Frontal cortex (tissue), 4 donors: Measurements from ENCODE around the gene LGALS4. TPM values are rescaled to one million over a fixed set of nuclear protein-coding genes. Genes with fewer than 3 reads are reported as not detected.
"Not testable (repeated sequence)": the region's sequence is repeated elsewhere in the genome, so short reads cannot be mapped to it uniquely, and the experiment has no call there.

Source experiments
- DNase-seq, 2 donors: peaks; one replicate each; pipeline ENCODE4 v3.0.0; 2012; ENCODE audit warnings: low spot score in 2 of 2
- FAIRE-seq: peaks from 2 replicates; lab custom pipeline; 2012; peaks lifted over from hg19 to GRCh38; lab: Jason Lieb, UNC
- total RNA-seq: library from RNA; depleted of rRNA; stranded (reverse); fragments of >200 nt; gene quantifications from one replicate; pipeline ENCODE4 v1.2.3, GENCODE V29; 2014
- donor health status: control.
- donor health status: control.
- donor health status: control.

Gene LGALS4
- total RNA-seq, 1 donor from 2014 or later, result under 0.01 TPM

DNA sequence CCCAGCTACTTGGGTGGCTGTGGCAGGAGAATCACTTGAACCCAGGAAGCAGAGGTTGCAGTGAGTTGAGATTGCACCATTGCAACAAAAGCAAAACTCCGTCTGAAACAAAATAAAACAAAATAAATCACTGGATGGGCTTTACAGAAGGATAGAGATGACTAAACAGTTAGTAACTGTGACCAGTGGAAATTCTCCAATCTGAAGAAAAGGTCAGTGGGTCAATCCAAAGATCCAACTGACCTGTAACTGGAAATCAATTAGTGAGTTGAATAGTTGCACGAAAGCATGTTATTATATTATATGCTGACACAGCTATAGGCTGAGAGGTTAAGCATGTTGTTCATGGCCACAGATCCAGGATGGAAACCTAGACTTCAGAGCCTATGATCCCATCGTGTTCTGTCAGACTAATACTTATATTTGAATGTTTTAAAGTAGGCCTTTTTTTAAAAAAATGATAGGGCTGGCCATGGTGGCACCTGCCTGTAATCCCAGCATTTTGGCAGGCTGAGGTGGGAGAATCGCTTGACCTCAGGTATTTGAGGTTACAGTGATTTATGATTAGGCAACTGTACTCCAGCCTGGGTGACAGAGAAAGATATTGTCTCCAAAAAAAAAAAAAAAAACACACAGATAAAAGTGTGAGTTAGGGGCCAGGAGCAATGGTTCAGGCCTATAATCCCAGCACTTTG is 17.4 kb upstream of the LGALS4 start:
- FAIRE-seq (no peak), DNase-seq (no peak)

DNA sequence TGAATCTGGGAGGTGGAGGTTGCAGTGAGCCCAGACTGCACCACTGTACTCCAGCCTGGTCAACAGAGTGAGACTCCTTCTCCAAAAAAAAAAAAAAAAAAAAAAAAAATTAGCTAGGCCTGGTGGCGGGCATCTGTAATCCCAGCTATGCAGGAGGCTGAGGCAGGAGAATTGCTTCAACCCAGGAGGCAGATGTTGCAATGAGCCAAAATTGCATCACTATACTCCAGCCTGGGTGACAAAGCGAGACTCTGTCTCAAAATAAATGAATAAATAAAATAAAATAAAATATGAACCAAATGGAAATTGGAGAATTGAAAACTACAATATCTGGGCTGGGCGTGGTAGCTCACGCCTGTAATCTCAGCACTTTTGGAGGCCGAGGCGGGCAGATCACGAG is 16.5 kb upstream of the LGALS4 start:
- not testable (repeated sequence) for DNase-seq, FAIRE-seq

DNA sequence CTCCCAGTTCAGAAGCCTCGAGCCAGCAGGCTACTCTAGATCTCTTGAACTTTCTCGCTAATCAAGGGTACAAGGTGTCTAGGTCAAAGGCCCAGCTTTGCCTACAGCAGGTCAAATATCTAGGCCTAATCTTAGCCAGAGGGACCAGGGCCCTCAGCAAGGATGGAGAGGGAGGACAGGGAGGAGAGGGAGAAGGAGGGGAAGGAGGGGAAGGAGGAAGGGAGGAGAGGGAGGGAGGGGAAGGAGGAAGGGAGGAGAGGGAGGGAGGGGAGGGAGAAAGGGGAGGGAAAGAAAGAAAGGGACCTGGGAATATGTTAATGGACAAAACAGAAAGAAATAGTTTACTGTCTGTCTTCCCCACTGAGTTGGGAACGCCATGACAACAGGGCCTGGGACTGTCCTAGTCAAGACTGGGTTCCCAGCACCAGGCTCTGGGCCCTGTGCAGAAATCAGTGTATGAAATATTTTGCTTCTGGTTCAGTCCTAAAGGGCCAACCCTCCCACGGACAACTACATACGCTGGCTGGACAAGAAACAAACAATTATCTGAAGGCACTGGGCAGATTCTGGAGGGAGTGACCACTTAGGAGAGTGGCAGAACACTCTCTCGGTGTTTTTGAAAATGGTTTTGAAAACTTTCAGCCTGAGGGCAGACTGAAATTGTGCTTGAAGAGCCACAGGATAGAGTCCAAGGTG is 14.3 kb upstream of the LGALS4 start:
- no peak for DNase-seq
- no peak for FAIRE-seq

DNA sequence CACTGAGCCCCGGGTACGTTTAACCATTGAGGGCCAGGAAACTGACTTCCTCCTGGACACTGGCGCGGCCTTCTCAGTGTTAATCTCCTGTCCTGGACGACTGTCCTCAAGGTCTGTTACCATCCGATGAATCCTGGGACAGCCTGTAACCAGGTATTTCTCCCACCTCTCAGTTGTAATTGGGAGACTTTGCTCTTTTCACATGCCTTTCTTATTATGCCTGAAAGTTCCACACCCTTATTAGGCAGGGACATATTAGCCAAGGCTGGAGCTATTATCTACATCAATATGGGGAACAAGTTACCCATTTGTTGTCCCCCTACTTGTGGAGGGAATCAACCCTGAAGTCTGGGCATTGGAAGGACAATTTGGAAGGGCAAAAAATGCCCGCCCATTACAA is 13.2 kb upstream of the LGALS4 start:
- not testable (repeated sequence) for FAIRE-seq, DNase-seq

DNA sequence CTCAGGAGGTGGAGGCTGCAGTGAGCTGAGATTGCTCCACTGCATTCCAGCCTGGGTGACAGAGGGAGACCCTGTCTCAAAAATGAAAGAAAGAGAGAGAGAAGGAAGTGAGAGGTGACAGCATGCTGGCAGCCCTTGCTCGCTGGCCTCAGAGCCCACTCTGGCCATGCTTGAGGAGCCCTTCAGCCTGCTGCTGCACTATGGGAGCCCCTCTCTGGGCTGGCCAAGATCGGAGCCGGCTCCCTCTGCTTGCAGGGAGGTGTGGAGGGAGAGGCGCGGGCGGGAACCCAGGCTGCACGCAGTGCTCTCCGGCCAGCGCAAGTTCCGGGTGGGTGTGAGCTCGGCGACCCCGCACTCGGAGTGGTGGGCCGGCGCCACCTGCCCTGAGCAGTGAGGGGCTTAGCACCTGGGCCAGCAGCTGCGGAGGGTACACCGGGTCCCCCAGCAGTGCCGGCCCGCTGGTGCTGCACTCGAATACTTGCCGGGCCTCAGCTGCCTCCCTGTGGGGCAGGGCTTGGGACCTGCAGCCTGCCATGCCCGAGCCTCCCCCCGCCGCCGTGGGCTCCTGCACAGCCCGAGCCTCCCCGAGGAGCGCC is 8.6 kb upstream of the LGALS4 start:
- FAIRE-seq, DNase-seq: not testable (repeated sequence)

DNA sequence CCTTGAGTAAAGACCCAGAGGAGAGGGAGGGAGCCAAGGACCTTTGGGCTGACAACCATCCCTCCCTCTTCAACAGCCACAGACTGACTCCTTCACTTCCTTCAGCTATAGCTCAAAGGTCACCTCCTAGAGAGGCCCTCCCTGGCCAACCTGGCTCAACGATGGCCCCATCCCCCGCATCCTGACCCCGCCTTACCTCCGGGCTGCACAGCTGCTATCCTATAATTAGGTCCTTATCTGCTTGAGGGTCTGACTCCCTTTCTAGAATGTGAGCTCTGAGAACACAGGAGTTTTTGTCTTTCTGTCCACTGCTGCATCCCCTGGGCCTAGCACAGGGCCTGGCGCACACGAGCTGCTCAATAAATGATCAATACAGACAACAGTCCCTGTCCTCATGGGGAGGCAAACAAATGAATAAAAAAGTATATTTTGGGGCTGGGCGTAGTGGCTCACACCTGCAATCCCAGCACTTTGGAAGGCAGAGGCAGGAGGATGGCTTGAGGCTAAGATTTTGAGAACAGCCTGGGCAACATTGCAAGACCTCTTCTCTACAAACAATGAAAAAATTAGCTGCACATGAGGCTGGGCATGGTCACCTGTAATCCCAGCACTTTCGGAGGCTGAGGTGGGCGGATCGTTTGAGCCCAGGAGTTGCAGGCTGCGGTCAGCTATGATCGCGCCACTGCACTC is 6.6 kb upstream of the LGALS4 start:
- DNase-seq (no peak), FAIRE-seq (no peak)

DNA sequence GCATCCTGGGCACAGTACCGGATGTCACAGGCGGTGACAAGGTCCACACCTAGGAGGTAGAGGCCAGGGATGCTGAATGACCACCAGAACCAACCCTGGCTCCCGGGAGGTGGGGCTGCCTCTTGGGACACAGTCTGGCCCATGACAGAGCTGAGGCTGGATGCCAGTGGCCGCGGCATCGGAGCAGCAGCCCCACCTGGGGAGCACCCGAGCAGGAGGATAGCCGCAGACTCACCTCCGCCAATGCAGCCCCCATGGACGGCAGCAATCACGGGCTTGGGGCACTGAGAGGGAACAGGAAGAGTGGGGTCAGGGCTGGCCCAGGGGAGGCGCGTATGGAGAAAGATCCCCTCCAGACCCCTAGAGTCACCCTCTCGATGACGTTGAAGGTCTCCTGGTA is 4.3 kb upstream of the LGALS4 start:
- no peak for DNase-seq
- FAIRE-seq, result no peak

DNA sequence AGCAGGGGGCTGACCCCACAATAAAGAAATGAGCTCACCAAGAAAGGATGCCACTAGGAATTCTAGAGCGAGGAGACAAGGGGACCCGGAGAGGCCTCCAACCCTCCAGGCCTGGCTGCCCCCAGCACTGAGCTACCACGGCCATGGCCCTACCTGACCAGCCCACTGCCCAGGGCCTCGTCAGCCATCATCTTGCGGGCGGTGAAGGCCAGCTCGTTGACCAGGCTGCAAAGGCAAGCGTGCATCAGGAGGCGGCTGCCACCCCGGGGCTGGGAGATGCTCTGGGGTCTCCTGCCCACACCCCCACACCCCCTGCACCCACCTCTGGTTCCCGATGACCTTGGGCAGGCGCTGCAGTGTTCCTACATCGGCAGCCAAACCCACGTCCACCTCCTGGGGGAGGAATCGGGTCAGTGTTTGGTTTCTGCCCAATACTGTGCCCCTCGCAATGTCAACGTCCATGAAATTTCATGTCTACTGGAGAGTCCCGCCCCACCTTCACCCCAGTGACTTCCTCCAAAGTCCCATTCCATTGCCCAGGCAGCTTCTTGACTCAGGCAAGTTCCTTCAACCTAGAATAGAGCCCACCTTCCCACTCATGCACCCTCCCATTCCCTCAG is 3.5 kb upstream of the LGALS4 start:
- FAIRE-seq (no peak), DNase-seq (no peak)

DNA sequence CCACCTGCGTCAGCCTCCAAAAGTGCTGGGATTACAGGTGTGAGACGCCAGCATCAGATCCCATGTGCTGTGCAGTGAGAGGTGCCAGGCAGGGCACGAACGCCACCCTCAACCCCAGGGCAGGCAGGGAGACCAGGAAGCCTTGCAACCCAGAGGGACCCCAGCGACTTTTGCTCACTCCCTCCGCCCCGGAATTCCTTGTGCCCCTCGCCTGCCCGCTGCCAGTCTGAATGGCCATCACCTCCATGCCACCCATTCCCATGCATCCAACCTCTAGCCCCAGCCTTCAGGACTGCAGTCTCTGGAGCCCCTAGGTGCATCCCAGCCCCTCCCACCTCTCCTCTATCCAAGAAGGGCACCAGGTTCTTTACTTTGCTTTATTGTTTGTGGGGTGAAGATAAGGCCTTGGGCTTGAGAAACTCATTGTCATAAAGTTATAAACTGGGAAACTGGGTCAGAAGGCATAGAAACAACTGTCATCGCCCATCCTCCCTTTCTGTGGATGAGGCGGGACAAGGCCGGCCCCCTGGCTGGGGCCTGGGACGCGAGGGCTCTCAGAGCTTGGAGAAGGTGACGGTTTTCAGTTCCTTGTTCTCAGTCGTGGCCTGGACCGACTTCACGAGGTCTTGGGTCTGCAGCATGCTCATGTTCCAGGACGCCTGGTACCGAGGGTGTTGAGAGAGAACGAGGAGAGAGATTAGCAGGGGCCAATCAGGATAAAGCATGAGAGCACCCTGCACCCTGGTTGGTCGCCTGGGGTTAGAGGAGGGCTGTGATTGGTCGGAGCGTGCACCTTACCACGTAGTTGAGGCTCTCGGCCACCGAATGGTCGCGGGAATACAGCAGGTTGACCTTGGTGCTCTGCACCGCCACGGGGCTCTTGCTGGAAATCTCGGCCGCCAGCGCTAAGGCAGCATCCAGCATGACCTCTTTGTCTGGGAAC is 2.6 kb upstream of the LGALS4 start:
- no peak for FAIRE-seq
- no peak for DNase-seq

DNA sequence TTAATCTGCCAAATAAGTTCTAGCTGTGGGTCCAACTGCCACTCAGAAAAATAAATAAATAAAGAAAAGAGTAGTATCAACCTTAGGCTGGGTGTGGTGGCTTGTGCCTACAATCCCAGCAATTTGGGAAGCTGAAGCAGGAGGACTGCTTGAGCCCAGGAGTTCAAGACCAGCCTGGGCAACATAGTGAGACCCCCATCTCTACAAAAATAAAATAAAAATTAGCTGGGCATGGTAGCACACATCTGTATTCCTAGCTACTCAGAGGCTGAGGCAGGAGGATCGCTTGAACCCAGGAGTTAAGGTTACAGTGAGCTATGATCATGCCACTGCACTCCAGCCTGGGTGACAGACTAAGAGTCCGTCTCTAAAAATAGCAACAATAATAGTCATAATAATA is 1.2 kb upstream of the LGALS4 start:
- FAIRE-seq, DNase-seq: not testable (repeated sequence)

DNA sequence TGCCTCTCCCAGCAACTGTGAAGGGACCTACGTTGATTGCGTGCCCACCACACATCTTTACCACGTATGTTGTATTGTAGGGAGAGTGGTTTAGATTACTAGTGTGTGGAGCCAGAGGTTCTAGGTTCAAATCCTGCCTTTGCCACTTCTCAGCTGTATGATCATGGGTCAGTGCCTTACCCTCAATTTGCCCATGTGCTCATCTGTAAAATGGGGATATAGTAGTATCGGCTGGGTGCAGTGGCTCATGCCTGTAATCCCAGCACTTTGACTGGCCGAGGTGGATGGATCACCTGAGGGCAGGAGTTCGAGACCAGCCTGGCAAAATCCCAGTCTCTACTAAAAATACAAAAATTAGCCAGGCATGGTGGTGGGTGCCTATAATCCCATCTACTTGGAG is 578 bp upstream of the LGALS4 start:
- DNase-seq (no peak), FAIRE-seq (no peak)

DNA sequence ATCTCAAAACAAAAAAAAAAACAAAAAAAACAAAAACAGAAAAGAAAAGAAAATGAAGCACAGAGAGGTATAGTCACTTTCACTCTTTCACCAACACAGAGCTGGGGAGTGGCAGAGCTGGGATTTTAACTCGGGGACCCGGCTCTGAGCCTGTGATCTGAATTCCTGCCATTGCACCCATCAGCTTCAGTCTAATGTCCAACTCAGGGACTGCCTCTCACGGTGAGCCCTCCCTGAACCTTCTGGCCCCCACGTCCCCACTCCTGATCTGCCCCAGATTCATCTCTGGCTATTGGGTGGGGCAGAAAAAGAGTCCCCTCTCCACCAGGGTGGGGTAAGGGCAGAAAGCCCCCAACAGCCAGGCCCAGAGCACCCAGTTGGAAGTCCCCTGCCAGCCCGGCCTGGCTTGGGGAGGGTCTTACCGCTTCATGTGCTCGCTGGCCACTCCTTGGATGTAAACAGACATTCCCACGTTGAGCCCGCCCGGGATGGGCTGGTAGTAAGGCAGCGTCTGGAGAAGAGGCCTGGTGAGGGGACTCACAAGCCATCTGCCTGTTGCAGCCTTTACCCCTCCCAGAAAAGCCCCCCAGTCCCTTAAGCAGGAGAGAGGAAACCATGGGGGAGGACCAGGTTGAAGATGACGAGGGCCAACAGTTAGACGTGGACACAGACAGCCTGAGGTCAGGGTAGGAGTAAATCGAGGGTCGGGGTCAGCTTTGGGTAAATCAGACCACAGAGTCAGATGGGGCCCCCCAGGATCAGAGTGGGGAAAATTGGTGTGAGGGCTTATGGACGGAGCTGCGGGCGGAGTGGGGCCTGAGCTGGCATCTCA is 520 bp downstream of the LGALS4 start:
- FAIRE-seq (no peak), DNase-seq (no peak)

DNA sequence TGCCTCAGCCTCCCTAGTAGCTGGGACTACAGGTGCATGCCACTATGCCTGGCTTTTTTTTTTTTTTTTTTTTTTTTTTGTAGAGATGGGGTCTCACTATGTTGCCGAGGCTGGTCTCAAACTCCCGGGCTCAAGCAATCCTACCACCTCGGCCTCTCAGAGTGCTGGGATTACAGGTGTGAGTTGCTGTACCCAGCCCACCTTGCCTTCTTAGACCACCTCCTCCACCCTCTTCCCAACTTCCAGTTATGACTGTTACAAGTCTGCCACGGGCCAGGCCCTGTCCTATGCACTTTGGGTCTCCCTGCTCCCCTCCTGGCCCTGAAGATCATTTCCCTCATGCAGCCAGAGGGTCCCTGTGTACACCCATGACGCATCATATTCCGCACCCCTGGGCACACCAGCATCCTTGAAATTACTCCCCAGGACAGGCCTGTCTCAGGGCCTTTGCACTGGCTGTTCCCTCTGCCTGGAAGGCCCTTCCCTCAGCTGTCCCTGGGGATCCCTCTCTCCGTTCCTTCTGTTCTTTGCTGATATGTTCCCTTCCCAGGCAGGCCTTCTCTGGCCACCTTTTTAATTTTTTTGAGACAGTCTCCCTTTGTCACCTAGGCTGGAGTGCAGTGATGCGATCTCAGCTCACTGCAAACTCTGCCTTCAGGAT is 3.0 kb downstream of the LGALS4 start:
- FAIRE-seq, result no peak
- DNase-seq, result no peak

DNA sequence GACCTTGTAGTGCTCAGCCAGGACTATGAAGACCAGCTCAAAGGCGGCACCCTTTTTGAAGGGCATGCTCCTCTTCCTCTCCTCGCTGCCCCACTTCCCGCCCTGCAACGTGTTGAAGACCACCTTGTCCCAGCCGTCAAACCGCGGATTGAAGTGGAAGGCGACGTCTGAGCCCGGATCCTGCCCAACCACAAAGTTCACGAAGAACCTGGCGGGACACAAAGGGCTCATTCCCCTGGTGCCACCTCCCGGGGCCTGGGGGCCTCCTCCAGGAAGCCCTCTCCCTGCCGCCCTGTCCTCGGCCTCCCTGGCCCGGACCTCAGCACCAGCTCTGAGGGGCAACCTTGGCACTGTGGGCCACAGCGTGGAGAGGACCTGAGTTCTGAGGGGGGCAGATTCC is 4.0 kb downstream of the LGALS4 start:
- FAIRE-seq (no peak), DNase-seq (no peak)

DNA sequence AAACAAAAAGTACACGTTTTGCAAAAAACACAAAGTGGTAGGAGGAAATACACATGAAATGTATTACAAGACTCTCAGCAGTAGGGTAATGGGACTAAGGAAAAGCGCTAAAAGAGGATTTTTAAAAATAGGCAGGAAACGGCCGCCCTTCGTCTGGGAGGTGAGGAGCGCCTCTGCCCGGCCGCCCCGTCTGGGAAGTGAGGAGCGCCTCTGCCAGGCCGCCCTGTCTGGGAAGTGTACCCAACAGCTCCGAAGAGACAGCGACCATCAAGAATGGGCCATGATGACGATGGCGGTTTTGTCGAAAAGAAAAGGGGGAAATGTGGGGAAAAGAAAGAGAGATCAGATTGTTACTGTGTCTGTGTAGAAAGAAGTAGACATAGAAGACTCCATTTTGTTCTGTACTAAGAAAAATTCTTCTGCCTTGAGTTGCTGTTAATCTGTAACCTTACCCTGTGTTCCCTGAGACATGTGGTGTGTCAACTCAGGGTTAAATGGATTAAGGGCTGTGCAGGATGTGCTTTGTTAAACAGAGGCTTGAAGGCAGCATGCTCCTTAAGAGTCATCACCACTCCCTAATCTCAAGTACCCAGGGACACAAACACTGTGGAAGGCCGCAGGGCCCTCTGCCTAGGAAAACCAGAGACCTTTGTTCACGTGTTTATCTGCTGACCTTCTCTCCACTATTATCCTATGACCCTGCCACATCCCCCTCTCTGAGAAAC is 5.2 kb downstream of the LGALS4 start:
- not testable (repeated sequence) for FAIRE-seq

DNA sequence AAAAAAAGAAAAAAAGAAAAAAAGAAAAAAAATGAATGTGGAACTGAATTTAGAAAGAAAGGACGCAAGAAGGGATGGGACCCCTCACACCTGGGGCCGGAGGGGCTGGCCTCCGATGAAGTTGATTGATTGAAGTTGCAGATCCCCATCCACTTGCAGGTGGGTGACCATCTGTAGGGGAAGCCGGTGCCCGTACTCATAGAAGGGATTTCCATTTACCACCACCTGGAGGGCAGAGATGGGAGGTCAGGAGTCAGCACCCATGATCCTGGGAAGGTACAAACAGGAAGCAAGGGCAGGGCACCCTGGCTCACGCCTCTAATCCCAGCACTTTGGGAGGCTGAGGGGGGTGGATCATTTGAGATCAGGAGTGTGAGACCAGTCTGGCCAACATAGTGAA is 6.4 kb downstream of the LGALS4 start:
- DNase-seq (no peak), FAIRE-seq (no peak)

More for the DNA sequence above, 5.2 kb downstream of the LGALS4 start:
- not testable (repeated sequence) for DNase-seq

DNA sequence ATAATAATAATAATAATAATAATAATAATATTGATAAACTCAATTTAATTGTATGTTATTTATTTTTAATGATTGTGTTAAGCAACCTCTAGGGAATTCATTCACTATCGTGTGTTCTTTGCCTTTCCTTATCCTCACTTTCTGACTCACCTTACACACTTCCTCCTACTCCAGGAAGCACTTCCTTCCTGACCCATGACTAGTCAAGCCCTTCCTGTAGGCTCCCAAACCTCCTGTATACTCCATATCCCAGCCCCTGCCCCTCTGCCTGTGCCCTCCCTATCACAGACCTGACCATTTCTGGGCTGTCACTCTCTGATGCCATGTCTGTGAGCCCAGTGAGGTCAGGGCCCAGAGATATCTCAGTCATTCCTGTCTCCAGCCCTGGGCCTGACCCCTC is 7.6 kb downstream of the LGALS4 start:
- FAIRE-seq (no peak), DNase-seq (no peak)
